Left lung (tissue), 10 donors: ENCODE data around the gene FASTK. TPM values are rescaled to one million over a fixed set of nuclear protein-coding genes. Genes with fewer than 3 reads are reported as not detected.

ENCODE experiments used
- ATAC-seq: fragments of 200-7000 bp; cut with Tn5 transposase; one replicate; pipeline ENCODE4 v1.9.1; 2020; ENCODE audit warnings: moderate library complexity
- DNase-seq, 4 donors: peaks; one replicate each; pipeline ENCODE4 v3.0.0-alpha.2; 2013 to 2020
- H3K27ac ChIP-seq, 2 donors: fragments of 200-600 bp; sonication (generic) in 1 of 2; one replicate each; pipeline versions ENCODE4 v1.5.0 to v1.8.0; 2020 to 2021
- H3K27me3 ChIP-seq, 2 donors: fragments of 200-600 bp; sonication (generic) in 1 of 2; one replicate each; pipeline versions ENCODE4 v1.5.0 to v1.8.0; 2020 to 2021
- H3K36me3 ChIP-seq, 2 donors: fragments of 200-600 bp; sonication (generic) in 1 of 2; one replicate each; pipeline versions ENCODE4 v1.5.0 to v1.8.0; 2020 to 2021
- H3K4me1 ChIP-seq, 2 donors: fragments of 200-600 bp; one replicate each; pipeline ENCODE4 v1.8.0; 2021
- H3K4me3 ChIP-seq, 2 donors: fragments of 200-600 bp; sonication (generic) in 1 of 2; one replicate each; pipeline versions ENCODE4 v1.5.0 to v1.8.0; 2020 to 2021; ENCODE audit warnings: mild to moderate bottlenecking in 1 of 2
- H3K9me3 ChIP-seq, 2 donors: fragments of 200-600 bp; sonication (generic) in 1 of 2; one replicate each; pipeline versions ENCODE4 v1.5.0 to v1.8.0; 2020 to 2021
- intact Hi-C, 2 donors: fragments of 100-400 bp; cut with DNase I; formaldehyde crosslinking; loops; one replicate each; pipeline versions ENCODE4 v1.11.2 to v1.14.2; 2022
- polyA plus RNA-seq, 6 donors: library from polyadenylated mRNA; unstranded; fragments of 120-200 nt; gene quantifications; one replicate each; pipeline ENCODE4 v1.2.1, GENCODE V29; 2013; ENCODE audit not compliant: insufficient read length in 6 of 6
- total RNA-seq, 2 donors: library from RNA; stranded (reverse); fragmentation: NEBNext Ultra II Directional; extraction: Animal tissue kit (Norgen Biotek cat#: 25700); gene quantifications; one replicate each; pipeline ENCODE4 v1.2.1, GENCODE V29; 2021
- TF ChIP-seq, protein P1 (sequence below), 2 donors: fragments of 200-600 bp; sonication (generic) in 1 of 2; IDR thresholded peaks; one replicate each; pipeline versions ENCODE4 v1.5.0 to v1.8.0; 2021; ENCODE audit warnings: antibody characterized with exemption in 2 of 2
- donor health status: DM: no; HTN: yes; CAD: no.
- donor health status: DM: no; HTN: no; CAD: no.

The FASTK gene
- total and polyA plus RNA-seq, 8 donors = 38.2 to 65.7 (median 54.1) TPM

DNA sequence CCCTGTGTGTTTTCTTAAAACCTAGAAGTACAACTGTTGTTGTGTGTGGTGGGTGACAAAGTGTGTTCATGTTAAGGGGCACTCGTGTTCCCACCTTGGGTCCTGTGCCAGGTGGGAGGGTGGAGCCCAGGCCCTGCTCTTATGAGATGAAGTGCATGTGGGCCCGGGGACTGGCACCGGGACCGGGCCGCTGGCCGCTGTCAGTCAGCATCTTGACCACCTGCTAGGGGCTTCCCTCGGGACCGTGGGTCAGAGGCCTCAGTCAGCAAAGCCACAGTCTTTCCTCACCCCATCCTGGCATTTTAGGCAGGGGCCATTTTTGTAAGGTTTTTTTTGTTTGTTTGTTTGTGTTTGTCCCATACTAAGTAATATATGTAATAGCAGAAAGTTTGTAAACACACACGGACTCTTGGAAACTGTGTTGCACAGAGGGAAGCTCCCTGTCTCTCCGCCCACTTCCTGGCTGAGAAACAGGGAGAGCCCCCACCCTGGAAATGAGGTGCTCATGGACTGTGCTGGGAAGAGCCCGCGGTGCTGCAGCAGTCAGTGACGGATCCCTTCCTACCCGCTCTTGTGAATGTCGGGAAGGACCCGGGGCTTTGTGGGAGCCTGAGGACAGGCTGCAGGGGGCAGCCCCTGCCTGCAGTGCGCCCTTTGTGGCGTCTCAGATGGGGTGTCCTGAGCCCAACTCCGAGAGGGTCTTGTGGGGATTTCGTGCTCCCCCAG is 19.0 kb upstream of the FASTK start:
- TF ChIP-seq, protein P1, sequence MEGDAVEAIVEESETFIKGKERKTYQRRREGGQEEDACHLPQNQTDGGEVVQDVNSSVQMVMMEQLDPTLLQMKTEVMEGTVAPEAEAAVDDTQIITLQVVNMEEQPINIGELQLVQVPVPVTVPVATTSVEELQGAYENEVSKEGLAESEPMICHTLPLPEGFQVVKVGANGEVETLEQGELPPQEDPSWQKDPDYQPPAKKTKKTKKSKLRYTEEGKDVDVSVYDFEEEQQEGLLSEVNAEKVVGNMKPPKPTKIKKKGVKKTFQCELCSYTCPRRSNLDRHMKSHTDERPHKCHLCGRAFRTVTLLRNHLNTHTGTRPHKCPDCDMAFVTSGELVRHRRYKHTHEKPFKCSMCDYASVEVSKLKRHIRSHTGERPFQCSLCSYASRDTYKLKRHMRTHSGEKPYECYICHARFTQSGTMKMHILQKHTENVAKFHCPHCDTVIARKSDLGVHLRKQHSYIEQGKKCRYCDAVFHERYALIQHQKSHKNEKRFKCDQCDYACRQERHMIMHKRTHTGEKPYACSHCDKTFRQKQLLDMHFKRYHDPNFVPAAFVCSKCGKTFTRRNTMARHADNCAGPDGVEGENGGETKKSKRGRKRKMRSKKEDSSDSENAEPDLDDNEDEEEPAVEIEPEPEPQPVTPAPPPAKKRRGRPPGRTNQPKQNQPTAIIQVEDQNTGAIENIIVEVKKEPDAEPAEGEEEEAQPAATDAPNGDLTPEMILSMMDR (IDR thresholded peaks at IDR 0.05) = no peak
- DNase-seq (peak in 1 of 4 donors; percentile 65), ATAC-seq (peak; percentile 15)
- no peaks in the 10 kb centered on the region for H3K9me3 ChIP-seq
- intact Hi-C loops = no loop called here
- no peak overlapping the region for H3K4me3 ChIP-seq
- peaks cover 0 to 15% of the 10 kb centered on the region in 2 donors for H3K4me1 ChIP-seq
- H3K27me3 ChIP-seq = no peaks in the 10 kb centered on the region
- peaks cover 0 to 1% of the 10 kb centered on the region in 2 donors for H3K36me3 ChIP-seq
- H3K27ac ChIP-seq = peak overlapping the region in 1 of 2 donors; percentile 13

DNA sequence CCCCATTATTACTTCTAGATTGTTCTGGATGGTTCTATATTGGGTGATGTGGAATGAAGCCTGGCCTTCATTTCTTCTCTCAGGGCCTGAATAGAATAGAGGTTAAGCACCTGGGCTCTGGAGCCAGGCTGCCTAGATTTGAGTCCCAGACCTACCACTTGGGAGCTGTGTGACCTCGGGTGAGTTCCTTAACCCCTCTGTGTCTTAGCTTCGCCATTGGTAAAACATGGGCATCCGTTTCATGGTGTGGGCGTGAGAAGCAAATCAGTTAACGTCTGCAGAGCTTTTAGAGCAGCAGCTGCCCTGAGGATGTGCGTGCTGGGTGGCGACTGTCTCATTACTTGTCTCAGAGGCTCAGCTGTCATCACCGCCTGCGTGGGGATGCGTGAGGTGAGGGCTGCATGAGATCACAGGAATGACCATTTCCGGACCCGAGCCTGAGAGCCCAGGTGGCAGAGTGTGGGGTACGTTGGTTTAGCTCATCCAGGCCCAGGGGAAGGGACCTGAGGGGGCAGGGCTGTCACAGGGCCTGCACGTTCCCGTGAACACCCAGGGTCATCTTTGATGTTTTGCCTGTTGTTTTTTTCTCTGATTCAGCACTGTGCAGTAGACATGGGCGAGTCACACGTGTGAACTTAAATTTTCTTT is 15.3 kb upstream of the FASTK start:
- DNase-seq (peak in 1 of 4 donors; percentile 45), ATAC-seq (no peak)
- TF ChIP-seq, protein P1 (IDR thresholded peaks at IDR 0.05) = no peak
- Histone ChIP-seq H3K4me1 (peaks cover 0 to 51% of the 10 kb centered on the region in 2 donors), H3K4me3 (no peak overlapping the region), H3K27me3 (no peaks in the 10 kb centered on the region), H3K36me3 (no peaks in the 10 kb centered on the region), H3K27ac (no peak overlapping the region), H3K9me3 (no peaks in the 10 kb centered on the region)
- intact Hi-C loops = no loop called here

DNA sequence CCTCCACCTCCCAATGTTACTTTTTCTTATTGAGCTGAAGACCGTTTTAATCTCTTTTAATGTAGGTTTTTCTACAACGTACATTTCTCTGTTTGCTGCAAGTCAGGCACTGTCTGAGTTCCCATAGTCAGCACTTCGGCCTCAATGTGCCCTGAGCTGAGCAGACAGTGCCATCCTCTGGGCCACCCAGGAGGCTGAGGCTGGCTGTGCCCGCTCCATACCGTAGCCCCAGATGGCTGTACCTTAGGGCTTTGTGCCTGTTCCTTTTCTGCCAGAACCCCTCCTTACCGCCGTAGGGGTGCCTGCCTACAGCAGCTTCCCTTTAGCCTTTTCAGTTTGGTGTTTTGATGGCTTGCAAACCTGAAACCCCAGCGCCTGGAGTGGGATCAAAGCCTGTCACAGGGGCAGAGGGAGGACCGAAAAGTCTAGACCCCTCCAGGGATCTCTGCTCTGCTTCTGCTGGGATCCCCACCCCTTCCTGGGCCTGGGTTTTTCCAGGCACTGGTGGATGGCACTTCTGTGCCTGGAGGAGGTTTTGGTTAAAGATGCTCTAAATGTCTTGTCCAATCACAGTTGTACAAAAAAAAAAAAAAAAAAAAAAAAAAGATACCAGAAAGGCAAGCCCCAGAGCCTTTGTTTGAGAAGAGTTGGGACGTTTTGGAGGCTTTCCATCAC is 14.7 kb upstream of the FASTK start:
- H3K4me3 ChIP-seq = no peak overlapping the region
- no peaks in the 10 kb centered on the region for H3K27me3 ChIP-seq
- TF ChIP-seq, protein P1 (IDR thresholded peaks at IDR 0.05) = no peak
- ATAC-seq = peak; percentile 15
- H3K4me1 ChIP-seq = peaks cover 0 to 57% of the 10 kb centered on the region in 2 donors
- no peak overlapping the region for H3K27ac ChIP-seq
- H3K36me3 ChIP-seq = no peaks in the 10 kb centered on the region
- peak in 1 of 4 donors; percentile 31 for DNase-seq
- H3K9me3 ChIP-seq = no peaks in the 10 kb centered on the region
- intact Hi-C loops = no loop called here

DNA sequence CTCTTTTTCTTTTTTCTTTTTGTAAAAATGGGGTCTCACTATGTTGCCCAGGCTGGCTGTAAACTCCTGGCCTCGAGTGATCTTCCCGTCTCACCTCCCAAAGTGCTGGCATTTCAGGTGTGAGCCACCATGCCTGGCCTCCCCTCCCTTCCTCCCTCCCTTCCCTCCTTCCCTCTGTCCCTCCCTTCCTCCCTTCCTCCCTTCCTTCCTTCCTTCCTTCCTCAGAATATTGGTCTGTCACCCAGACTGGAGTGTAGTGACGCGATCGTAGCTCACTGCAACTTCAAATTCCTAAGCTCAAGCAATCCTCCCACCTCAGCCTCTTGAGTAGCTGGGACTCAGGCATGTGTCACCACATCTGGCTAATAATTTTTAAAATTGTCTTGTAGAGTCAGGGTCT is 14.1 kb upstream of the FASTK start:
- ATAC-seq = no peak
- Histone ChIP-seq H3K4me1 (peaks cover 4 to 58% of the 10 kb centered on the region in 2 donors), H3K27me3 (no peaks in the 10 kb centered on the region), H3K4me3 (no peak overlapping the region), H3K9me3 (no peaks in the 10 kb centered on the region), H3K27ac (no peak overlapping the region), H3K36me3 (no peaks in the 10 kb centered on the region)
- intact Hi-C loops = no loop called here
- DNase-seq = peak in 1 of 4 donors; percentile 4
- TF ChIP-seq, protein P1 (IDR thresholded peaks at IDR 0.05) = no peak

DNA sequence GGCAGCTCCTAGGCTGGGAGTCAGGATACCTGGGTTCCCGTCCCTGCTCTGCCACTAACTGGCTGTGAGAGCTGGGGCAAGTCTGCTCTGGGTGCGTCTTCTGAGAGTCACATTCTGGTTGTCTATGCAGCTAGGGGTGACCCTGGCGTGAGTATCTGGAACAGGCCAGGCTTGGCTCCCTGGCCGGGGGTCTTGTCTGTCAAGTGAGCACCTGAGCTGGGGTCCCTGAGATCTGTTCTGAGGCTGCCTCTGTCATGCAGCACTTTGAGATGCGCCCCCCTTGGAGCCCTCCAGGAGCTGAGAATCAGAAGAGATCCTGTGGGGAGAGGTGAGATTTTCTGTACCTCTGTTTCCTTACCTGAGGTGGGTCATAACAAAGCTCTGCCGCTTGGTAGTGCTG is 13.1 kb upstream of the FASTK start:
- TF ChIP-seq, protein P1 (IDR thresholded peaks at IDR 0.05) = no peak

More for the DNA sequence above, 13.1 kb upstream of the FASTK start:
- Histone ChIP-seq H3K4me3 (no peak overlapping the region), H3K4me1 (peaks cover 13 to 62% of the 10 kb centered on the region in 2 donors), H3K27ac (no peak overlapping the region), H3K9me3 (no peaks in the 10 kb centered on the region), H3K36me3 (no peaks in the 10 kb centered on the region), H3K27me3 (no peaks in the 10 kb centered on the region)
- intact Hi-C loops = no loop called here
- DNase-seq = peak in 1 of 4 donors; percentile 50
- no peak for ATAC-seq
